ENCODE data around the gene SMARCC2. TPM values are rescaled to one million over a fixed set of nuclear protein-coding genes. Genes with fewer than 3 reads are reported as not detected.

Gene SMARCC2
- total and polyA plus RNA-seq, 9 of the 15 experiments (the other 6 are each of a cell fraction or from before 2014, with no cell fraction given), result 11.9 to 86.0 (median 36.6) TPM

DNA sequence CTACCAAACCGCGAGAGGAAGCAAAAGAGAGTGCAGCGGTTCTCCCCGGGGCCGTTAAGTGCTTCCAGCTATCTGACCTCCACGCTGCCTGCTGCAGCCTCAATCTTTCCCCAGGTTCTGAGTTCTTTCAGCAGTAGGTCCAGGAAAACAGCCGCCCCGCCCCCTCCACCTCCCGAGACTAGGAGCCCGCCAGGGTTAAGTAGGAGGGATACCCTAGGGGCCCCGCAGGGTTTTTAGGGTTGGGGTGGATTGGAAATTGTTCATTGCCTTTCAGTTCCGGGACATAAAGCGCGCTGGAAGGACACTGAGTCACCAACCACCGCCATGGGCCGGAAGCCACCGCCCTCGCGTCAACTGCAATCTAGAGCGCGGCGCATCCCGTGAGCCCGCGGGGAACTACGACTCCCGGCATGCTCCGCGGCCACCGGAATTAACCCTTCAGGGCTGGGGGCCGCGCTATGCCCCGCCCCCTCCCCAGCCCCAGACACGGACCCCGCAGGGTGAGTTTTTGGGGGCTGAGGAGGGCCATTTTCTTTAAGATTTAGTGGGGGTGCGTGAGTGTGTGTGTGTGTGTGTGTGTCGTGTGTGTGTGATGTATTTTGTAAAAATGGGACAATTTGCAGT lies 37.0 kb downstream of the SMARCC2 start, which contains the start of gene MYL6B (continued):
- no peak for TF ChIP-seq MYBL2 (IDR thresholded peaks at IDR 0.05; ENCODE audit: low read depth)
- no peak for TF ChIP-seq MYBL2 (CRISPR knock-in tag; IDR thresholded peaks at IDR 0.05; ENCODE audit: borderline replicate concordance)
- TF ChIP-seq, protein P1, sequence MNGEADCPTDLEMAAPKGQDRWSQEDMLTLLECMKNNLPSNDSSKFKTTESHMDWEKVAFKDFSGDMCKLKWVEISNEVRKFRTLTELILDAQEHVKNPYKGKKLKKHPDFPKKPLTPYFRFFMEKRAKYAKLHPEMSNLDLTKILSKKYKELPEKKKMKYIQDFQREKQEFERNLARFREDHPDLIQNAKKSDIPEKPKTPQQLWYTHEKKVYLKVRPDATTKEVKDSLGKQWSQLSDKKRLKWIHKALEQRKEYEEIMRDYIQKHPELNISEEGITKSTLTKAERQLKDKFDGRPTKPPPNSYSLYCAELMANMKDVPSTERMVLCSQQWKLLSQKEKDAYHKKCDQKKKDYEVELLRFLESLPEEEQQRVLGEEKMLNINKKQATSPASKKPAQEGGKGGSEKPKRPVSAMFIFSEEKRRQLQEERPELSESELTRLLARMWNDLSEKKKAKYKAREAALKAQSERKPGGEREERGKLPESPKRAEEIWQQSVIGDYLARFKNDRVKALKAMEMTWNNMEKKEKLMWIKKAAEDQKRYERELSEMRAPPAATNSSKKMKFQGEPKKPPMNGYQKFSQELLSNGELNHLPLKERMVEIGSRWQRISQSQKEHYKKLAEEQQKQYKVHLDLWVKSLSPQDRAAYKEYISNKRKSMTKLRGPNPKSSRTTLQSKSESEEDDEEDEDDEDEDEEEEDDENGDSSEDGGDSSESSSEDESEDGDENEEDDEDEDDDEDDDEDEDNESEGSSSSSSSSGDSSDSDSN (IDR thresholded peaks at IDR 0.05; ENCODE audit: borderline replicate concordance in 1 of 2, low read depth in 2 of 2, low read length in 2 of 2), result 0 out of 4 replicates have a peak, but pooled peaks of 1 of the 2 experiments have one; percentile 2
- TF ChIP-seq LEF1 (IDR thresholded peaks at IDR 0.05), result 0 out of 2 replicates have a peak, but pooled peaks have one; percentile 22
- TF ChIP-seq NEUROD1 (IDR thresholded peaks at IDR 0.05; ENCODE audit: borderline replicate concordance, low read depth, low read length, partially characterized antibody), result peak; percentile 39
- TF ChIP-seq TFAP4 (CRISPR knock-in tag; IDR thresholded peaks at IDR 0.05; ENCODE audit: borderline replicate concordance), result peak; percentile 70
- peak; percentile 45; the same call in 1 of the 2 replicates for TF ChIP-seq NBN (IDR thresholded peaks at IDR 0.05; ENCODE audit: low read depth)
- peak; percentile 92 for TF ChIP-seq CREM (IDR thresholded peaks at IDR 0.05; ENCODE audit: low read depth)
- TF ChIP-seq YY1 (IDR thresholded peaks at IDR 0.05; ENCODE audit: borderline replicate concordance in 1 of 3, control insufficient read depth in 1 of 3, extremely low read depth in 1 of 3, insufficient read depth in 3 of 3, insufficient read length in 1 of 3, insufficient replicate concordance in 2 of 3, low read depth in 1 of 3, low read length in 2 of 3), result peak; percentile 47 to 94 (median 88)
- TF ChIP-seq, protein P2, sequence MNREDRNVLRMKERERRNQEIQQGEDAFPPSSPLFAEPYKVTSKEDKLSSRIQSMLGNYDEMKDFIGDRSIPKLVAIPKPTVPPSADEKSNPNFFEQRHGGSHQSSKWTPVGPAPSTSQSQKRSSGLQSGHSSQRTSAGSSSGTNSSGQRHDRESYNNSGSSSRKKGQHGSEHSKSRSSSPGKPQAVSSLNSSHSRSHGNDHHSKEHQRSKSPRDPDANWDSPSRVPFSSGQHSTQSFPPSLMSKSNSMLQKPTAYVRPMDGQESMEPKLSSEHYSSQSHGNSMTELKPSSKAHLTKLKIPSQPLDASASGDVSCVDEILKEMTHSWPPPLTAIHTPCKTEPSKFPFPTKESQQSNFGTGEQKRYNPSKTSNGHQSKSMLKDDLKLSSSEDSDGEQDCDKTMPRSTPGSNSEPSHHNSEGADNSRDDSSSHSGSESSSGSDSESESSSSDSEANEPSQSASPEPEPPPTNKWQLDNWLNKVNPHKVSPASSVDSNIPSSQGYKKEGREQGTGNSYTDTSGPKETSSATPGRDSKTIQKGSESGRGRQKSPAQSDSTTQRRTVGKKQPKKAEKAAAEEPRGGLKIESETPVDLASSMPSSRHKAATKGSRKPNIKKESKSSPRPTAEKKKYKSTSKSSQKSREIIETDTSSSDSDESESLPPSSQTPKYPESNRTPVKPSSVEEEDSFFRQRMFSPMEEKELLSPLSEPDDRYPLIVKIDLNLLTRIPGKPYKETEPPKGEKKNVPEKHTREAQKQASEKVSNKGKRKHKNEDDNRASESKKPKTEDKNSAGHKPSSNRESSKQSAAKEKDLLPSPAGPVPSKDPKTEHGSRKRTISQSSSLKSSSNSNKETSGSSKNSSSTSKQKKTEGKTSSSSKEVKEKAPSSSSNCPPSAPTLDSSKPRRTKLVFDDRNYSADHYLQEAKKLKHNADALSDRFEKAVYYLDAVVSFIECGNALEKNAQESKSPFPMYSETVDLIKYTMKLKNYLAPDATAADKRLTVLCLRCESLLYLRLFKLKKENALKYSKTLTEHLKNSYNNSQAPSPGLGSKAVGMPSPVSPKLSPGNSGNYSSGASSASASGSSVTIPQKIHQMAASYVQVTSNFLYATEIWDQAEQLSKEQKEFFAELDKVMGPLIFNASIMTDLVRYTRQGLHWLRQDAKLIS (CRISPR knock-in tag; IDR thresholded peaks at IDR 0.05), result peak; percentile 63; the same call in 1 of the 2 replicates
- TF ChIP-seq TAF9B (IDR thresholded peaks at IDR 0.05; ENCODE audit: partially characterized antibody), result peak; percentile 66
- peak; percentile 49; the same call in 1 of the 2 replicates for TF ChIP-seq KLF1 (tag; IDR thresholded peaks at IDR 0.05)
- peak; percentile 94 for TF ChIP-seq GABPA (tag; conservative IDR thresholded peaks at IDR 0.05; ENCODE audit: low read depth)
- peak; percentile 43 for TF ChIP-seq NFE2 (IDR thresholded peaks at IDR 0.05; ENCODE audit: low read depth)
- 0 out of 2 replicates have a peak, but pooled peaks have one; percentile 32 for TF ChIP-seq DPF2 (IDR thresholded peaks at IDR 0.05)
- peak; percentile 87 for TF ChIP-seq GATAD2A (IDR thresholded peaks at IDR 0.05)
- TF ChIP-seq C11orf30 (IDR thresholded peaks at IDR 0.05; ENCODE audit: low read depth), result peak; percentile 37; the same call in 1 of the 2 replicates
- no peak for TF ChIP-seq SOX6 (IDR thresholded peaks at IDR 0.05)
- TF ChIP-seq CCNT2 (IDR thresholded peaks at IDR 0.05; ENCODE audit: borderline replicate concordance, extremely low read depth, insufficient read length, low read depth, low read length), result peak; percentile 76

Measured in K562 (cell line).